Esophagus muscularis mucosa (tissue), 4 donors: ENCODE measurements around the gene HBB.

Experiments
- CTCF ChIP-seq, 3 experiments: fragments of 200-600 bp in 2 of 3; fragments of 450-650 bp in 1 of 3; sonication (generic) in 2 of 3; IDR thresholded peaks; one replicate each; pipeline ENCODE4 v1.5.1; 2017 to 2019; ENCODE audit warnings: antibody characterized with exemption in 3 of 3, mild to moderate bottlenecking in 2 of 3, moderate library complexity in 1 of 3
- EP300 ChIP-seq: sonication (generic); formaldehyde crosslinking; IDR thresholded peaks from one replicate; pipeline ENCODE4 v1.6.1; 2017; ENCODE audit warnings: antibody characterized with exemption
- POLR2A ChIP-seq: fragments of 450-650 bp; IDR thresholded peaks from one replicate; pipeline ENCODE4 v1.6.1; 2017; ENCODE audit warnings: antibody characterized with exemption, moderate library complexity, mild to moderate bottlenecking, low read depth
- POLR2AphosphoS5 ChIP-seq, 2 donors: sonication (generic); formaldehyde crosslinking; IDR thresholded peaks; one replicate each; pipeline ENCODE4 v1.6.1; 2017; ENCODE audit warnings: antibody characterized with exemption in 2 of 2

- no peak for TF ChIP-seq CTCF (IDR thresholded peaks at IDR 0.05)
- no peak for TF ChIP-seq POLR2A
- TF ChIP-seq POLR2AphosphoS5 (IDR thresholded peaks at IDR 0.05) = no peak
- TF ChIP-seq EP300 = no peak
Measured at GRCh38 chr11:5227681-5228080, 810 bp upstream of the HBB start.
